Activated CD8-positive, alpha-beta memory T cell treated with anti-CD3 and anti-CD28 coated beads for 1 hour (primary cell): Measurements from ENCODE around the gene FNDC10.
"Not testable (repeated sequence)": the region's sequence is repeated elsewhere in the genome, so short reads cannot be mapped to it uniquely, and the experiment has no call there.

ENCODE experiments used
- DNase-seq, 2 donors: peaks; one replicate each; pipeline ENCODE4 v3.0.0-alpha.2; 2020; ENCODE audit warnings: low read depth in 1 of 2; ENCODE audit errors: extremely low read depth in 1 of 2

Gene FNDC10

GRCh38 chr1:1599030-1599934, 653 bp downstream of the FNDC10 start:
- no peak for DNase-seq

DNA sequence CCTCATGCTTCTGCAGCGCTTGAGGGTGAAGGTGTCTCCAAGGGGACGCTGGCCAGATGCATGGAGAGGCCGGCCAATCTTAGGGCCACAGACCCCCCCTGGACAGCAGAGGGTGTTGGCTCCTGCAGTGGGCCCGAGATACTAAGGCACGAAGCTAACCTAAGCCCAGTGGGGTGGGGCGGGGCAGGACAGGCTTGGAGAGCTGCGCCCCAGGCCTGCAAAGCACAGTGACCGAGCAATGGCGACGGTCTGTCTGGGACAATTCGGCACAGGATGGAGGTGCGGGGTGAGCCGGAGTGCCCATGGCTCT, 1.3 kb downstream of the FNDC10 start:
- no peak for DNase-seq

- no peak for DNase-seq
Observed at GRCh38 chr1:1598051-1598719, 1.8 kb downstream of the FNDC10 start.

DNA sequence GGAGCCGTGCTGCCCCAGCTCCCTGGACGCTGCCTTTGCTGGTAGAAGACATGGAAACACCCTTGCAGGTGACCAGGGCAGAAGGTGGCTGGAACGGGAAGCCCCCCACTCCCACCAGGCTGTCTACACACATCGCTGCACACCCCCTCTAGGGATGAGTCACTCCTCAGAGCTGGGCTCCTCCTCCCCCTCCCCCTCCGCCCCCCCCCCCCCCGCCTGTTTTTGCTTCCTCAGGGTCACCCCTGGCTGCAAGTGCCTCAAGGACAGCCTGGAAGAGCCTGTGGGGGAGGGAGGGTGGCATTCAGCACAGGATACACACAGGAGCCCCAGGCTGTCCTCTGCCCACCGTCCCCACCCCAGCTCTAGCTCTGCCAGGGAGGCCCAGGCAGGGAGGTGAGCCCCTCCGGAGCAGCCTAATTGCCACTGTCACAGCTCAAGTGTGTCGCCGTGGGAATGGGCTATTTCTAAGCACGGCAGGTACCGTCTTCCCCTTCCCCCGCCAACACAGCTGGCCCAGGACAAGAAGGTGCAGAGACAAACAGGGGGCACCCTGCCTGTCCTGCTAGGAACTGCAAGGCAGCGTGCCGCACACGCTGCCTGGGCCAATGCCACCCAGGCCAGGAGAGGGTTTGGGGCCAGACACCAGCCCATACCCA, 2.5 kb downstream of the FNDC10 start:
- no peak for DNase-seq

GRCh38 chr1:1596493-1597274, 3.3 kb downstream of the FNDC10 start:
- no peak for DNase-seq

- DNase-seq = not testable (repeated sequence)
Observed at GRCh38 chr1:1595341-1595740, 4.6 kb downstream of the FNDC10 start.

- no peak for DNase-seq
Observed at GRCh38 chr1:1594602-1595260, 5.2 kb downstream of the FNDC10 start.

- DNase-seq = no peak
Observed at GRCh38 chr1:1593834-1594601, 5.9 kb downstream of the FNDC10 start.

- DNase-seq = no peak
Observed at GRCh38 chr1:1591452-1591851, 8.5 kb downstream of the FNDC10 start.

DNA sequence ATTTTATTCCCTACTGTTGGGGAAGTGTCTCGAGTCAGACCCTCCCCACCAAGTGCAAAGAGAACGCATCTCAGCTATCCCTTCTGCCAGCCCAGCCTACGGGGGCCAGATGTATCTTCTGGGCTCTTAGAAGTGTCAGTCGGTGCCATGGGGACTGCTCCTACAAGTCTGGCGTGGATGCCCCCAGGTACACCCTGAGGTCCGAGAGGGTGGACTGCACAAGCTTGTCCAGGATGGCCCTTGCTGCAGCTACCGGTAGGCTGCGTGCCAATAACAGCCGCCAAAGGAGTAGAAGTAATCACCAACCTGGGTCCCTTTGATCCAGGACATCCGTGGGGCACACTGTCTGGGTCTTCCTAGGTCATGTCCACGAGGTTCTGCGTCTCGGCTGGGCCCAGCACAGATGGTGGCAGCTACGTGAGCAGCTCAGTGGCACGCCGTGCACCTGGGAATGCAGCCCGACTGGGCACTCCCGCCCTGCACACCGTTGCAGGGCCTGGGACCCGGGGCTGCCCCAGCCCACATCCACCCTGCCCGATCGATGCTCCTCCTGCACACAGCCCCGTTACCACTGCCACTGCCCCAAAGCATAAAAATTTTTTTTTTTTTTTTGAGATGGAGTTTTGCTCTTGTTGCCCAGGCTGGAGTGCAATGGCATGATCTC, 16.5 kb downstream of the FNDC10 start:
- DNase-seq = no peak

DNA sequence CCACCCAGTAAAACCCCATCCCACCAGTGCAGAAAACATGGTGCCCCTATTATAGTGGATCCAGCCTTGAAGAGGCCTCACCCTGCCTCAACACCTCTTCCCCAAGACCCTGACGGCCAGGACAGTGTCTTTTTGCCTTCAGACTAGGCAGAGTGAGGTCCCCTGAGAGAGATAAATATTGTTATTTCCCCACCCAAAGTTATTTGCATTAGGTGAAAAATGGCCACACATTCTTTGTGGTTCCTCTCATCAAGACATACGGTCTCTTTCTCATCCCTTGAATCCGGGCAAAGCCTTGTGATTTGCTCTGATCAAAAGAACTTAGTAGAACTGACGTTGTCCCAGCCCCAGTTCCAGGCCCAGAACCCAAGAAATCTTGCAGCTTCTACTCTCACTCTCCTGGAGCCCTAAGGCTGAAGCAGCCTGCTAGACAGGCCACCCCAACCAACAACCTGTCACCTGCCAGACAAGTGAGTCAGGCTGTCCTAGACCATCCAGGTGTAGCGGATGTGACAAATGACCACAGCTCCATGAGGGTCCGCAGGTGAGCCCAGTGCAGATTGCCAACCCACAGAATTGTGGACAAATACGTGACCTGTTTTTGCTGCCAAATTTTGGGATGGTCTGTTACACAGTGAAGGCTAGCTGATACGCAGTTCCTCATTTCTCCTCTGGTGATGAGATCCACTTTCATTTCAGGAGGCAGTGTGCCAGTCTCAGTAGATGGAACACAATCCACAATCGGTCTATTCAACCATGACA, 17.2 kb downstream of the FNDC10 start:
- DNase-seq = no peak

DNA sequence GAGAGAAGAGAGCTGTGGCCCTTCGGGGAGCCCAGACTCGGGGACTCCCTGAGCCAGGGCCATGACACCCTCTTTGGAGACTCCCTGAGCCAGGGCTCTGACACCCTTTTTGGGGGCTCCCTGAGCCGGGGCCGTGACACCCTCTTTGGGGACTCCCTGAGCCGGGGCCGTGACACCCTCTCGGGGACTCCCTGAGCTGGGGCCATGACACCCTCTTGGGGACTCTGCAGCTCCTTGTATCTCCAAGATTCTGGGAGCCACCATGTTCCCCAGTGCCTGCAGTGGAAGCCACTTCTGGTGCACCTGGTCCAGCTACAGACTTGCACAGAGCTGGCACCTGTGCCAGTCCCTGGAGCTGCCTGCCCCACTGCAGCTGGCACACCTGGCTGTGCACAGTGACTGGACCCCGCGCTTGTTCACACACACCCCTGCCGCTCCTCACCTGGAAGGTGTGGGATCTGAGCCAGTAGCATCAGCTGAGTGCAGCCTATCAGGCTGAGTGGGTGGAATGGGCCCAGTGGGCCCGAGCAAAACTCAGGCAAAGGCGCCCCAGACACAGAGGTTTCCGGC, 21.5 kb downstream of the FNDC10 start:
- no peak for DNase-seq

DNA sequence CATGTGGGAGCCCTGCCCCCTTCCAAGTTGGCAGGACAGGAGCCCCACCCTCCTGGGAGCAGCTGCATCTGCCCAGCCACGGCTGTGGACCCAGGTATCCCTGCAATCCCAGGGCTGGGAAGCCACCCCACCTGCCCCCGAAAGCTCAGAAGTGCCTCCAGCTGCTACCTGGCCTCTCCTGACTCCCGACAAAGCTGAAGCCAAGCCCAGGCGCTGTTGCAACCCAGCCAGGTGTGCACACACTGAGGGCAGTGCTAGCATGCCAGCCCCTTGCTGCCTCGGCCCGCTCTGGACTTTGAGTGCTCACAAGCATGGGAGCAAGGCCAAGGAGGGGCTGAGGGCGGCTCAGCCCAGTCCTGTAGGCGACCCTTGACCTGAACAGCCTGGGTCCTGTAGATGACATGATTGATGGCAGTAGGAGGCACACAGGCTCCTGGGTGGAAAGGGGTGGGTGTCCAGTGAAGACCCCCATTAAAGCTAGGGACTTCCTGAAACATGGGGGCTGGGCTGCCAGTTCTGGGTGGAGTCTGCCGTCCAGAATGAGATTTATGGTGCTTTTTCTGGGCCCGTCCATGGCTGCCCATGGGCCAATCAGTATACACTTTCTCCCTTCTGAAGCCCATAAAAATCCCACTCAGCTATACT, 22.4 kb downstream of the FNDC10 start:
- DNase-seq = no peak

DNA sequence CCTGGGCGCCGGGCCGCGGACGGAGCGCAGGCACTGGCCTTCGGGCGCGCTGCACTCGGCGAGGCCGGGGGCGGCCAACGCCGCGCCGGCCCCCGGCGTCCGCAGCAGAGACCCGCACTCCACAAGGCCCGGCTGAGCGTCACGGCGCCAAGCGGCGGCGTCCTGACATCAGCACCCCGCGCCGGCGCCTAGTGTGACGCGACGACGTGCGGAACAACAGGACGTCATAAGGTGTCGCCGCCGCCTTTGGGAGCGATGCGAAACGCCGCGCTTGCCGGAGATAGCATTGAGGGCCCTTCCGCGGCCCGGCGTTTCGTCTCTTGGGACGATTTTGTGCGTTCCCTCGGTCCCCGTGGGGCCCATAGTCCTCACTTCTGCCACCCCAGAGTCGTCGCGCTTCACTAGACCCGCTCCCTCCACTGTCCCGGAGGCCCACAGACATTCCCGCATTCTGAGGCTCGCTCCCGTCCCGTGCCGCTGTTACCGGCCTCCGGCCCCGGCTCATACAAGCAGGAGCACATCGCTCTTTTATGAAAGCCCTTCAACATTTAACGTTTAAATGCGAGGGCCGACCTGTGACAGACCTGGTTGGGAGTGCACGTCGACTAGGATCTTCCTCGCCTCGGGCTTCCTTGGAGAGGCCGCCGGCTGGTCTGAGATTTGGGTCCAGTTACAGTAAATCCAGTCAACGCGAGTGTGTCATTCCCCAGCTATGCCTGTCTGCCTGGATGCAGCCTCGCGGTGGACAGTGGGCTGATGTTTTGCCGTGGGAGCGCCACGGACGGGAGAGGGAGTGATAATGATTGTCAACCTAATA, 25.0 kb downstream of the FNDC10 start, which contains the start of gene SSU72:
SSU72 (minus strand) TSS at position 143 of the 817 bp plus-strand sequence. CDS start 306 bp downstream, outside the sequence.
- DNase-seq = peak; percentile 79 to 90

GRCh38 chr1:1573843-1574720, 25.9 kb downstream of the FNDC10 start:
- peak in 1 of 2 donors; percentile 57 for DNase-seq

- no peak for DNase-seq
Observed at GRCh38 chr1:1569341-1569740, 30.6 kb downstream of the FNDC10 start.
